GM13976 (cell line): ENCODE measurements around the gene DTD1.

Experiments used
- DNase-seq: peaks from one replicate; pipeline ENCODE4 v3.0.0; 2012; ENCODE audit warnings: low spot score
- CTCF ChIP-seq: IDR thresholded peaks from 2 replicates; pipeline ENCODE4 v1.5.1; 2012; ENCODE audit warnings: borderline replicate concordance, mild to moderate bottlenecking; ENCODE audit not compliant: insufficient read depth; ENCODE audit errors: extremely low read depth, missing control alignments, control extremely low read depth
- in situ Hi-C: fragments of 300-500 bp; cut with MboI; formaldehyde crosslinking; loops from one replicate; pipeline ENCODE4 v1.12.0; 2022; ENCODE audit warnings: low sequenced_read_pairs, mixed read lengths, inconsistent platforms; ENCODE audit not compliant: unreplicated experiment

The DTD1 gene

GRCh38 chr20:18647777-18648176, 59.9 kb downstream of the DTD1 start:
- DNase-seq: no peak
- in situ Hi-C loops: loop anchor here (25.0 kb wide), 2 partner anchors 390 to 565 kb away; partner anchors contain the start of gene SLC24A3
- no peak for TF ChIP-seq CTCF

- TF ChIP-seq CTCF: no peak
- no peak for DNase-seq
- in situ Hi-C loops: no loop called here
These were observed 62.4 kb downstream of the DTD1 start for GRCh38 chr20:18650224-18650623.

- TF ChIP-seq CTCF: no peak
- no peak for DNase-seq
- in situ Hi-C loops: no loop called here
These were observed 66.0 kb downstream of the DTD1 start for GRCh38 chr20:18653736-18654447.

- DNase-seq: no peak
- in situ Hi-C loops: no loop called here
- TF ChIP-seq CTCF: no peak
These were observed 66.6 kb downstream of the DTD1 start for GRCh38 chr20:18654448-18654773.

GRCh38 chr20:18657575-18657974, 69.7 kb downstream of the DTD1 start:
- TF ChIP-seq CTCF: no peak
- in situ Hi-C loops: no loop called here
- no peak for DNase-seq

GRCh38 chr20:18662279-18663040, 74.6 kb downstream of the DTD1 start:
- peak; percentile 21 for DNase-seq
- TF ChIP-seq CTCF: no peak
- in situ Hi-C loops: no loop called here

GRCh38 chr20:18663932-18664331, 76.1 kb downstream of the DTD1 start:
- no peak for TF ChIP-seq CTCF
- DNase-seq: no peak
- in situ Hi-C loops: no loop called here
